CD4-positive, alpha-beta T cell treated with Interleukin-1 beta for 1 hour (primary cell): Measurements from ENCODE around the gene ATXN7L2.

Experiments
- DNase-seq, 2 donors: peaks; one replicate each; pipeline ENCODE4 v3.0.0-alpha.2; 2020 to 2022

ATXN7L2 gene

DNA sequence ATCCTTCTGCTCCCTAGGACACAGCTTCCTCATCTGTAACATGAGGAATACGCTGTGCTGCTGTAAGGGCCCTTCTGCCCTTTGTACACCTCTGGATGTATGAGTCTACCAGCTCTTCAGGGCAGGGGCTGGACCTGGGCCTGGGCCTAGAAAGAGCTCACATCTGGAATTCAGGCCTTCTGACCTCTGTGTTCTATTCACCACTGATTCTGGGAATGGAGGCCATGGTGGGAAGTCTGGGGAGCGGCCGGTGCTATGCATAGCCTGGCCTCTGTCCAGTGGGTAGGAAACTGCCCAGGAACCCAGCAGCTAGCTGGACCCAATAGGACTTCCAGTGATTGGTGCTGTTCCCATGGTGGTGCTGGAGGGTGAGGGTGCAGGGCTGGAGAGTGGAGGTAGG is 45.0 kb downstream of the ATXN7L2 start:
- DNase-seq, result no peak

DNA sequence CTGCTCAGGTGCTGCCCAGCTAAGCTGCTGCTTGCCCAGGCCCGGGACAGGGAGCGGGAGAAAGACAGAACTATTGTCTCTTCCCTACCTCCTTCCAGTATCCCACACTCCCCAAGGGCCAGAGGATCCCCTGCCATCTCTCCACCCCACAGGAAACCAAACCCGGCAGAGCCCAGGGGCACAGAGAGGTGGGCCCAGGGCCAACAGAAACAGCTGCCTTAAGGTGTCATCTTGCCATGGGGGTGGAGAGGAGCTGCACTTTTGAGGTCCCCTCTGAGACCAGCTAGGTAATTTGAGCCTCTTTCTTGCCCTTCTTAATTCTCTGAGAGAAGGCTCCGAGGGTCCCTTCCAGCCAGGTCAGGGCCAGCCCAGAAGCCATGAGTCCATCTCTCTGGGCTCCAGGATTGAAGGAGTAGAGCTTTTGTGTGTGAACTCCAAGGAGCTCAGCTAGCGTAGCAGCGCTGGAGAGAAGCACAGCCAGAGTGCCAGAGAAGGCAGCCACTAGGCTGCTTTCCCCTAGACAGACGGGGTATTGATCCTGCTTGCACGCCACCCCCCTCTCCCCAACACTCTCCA is 46.3 kb downstream of the ATXN7L2 start:
- no peak for DNase-seq

GRCh38 chr1:109530457-109531087 is 46.9 kb downstream of the ATXN7L2 start:
- DNase-seq, result no peak

DNA sequence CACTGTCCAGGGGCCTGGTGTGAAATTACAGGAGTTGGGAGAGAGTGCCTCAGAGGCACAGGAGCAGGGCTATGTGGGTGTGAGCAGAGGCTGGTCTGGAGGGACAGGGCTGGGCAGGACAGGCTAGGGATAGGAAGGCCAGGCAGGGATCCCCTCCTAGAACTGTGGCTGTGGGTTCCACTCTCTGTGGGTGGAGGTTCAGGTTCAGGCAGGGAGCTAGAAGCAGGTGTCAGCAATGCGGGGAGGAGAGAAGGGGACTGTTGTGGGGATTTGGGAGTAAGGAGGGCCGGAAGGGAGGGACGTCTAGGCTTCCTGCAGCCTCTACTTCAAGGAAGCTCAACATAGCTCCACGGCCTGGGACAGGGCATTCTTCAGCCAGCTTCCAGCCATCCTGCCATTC is 47.7 kb downstream of the ATXN7L2 start:
- no peak for DNase-seq

DNA sequence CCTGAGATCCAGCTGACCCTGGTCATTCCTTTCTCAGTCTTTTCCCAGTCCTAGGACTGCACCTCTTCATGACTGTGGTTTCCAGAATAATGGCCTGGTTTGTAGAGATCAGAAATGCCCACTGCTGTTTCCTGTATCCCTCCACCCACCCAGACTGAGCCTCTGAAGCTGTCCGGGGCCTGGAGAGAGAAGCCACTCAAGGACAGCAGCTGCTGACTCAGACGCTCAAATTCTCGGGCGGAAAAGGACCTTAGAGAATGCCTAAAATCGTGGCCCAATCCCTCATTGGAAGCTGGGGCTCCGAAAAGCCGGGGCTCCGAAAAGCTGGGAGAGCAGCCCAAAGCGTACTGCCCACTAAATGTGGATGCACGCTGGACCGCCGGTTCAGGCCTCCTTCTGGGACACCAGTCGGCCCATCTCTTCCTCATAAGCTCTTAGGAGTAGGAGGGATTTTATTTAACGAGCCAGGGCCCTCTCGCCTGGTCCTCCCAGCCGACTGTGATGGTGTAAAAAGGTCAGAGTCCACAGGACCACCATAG is 48.2 kb downstream of the ATXN7L2 start:
- no peak for DNase-seq

DNA sequence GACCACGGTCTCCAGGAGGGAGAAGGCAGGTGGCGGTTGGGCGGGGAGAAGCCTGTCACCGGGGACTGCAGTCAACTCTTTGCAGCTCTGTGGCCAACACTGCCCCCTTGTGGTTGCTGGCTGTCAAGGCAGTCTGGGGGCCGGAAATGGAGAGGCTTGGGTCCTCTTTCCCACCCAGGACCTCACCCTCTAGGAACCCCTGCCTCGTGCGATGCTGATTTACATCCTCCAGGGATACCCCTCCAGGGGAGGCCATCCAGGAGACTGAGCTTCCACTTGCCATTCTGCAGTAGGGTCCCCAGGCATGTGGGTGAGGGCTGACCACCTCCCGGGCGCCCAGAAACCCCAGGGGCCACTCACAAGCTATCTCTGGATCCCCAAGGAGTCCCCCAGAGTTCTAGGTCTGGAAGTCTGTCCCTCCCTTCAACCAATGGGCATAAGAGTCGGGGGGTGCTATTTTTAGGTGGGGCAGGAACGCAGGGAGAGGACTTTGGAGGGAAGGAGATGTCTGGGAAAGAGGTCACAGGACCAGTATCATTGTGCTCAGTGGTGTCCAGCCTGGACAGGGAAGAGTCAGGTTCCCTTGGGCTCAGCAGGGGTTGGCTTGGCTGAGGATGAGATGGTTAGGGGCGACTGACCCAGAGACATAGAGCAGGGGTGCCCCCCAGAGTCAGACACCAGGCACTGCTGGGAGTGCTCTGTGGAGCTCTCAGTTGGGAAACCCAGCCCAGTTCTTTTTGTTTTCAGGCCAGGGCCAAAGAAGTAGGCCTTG is 48.8 kb downstream of the ATXN7L2 start:
- DNase-seq, result peak; percentile 86 to 91

GRCh38 chr1:109534307-109534858 is 50.7 kb downstream of the ATXN7L2 start:
- no peak for DNase-seq

DNA sequence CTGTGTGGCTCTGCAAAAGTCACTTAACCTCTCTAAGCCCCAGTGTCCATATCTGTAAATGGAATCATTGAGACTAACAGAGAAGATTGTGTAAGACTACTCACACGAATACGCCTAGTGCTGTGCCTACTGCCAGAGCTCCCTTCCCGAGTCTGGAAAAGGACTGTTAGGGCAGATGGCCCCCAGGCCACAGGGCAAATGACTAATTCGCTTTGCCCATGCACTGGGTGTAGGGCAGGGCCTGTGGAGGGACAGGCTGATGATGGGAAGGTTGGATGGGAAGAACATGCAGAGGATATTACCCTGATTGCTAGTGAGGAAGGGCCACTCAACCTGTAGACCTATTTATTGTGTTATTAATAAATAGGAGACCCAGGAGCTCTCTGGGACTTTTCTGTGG is 51.8 kb downstream of the ATXN7L2 start:
- no peak for DNase-seq

DNA sequence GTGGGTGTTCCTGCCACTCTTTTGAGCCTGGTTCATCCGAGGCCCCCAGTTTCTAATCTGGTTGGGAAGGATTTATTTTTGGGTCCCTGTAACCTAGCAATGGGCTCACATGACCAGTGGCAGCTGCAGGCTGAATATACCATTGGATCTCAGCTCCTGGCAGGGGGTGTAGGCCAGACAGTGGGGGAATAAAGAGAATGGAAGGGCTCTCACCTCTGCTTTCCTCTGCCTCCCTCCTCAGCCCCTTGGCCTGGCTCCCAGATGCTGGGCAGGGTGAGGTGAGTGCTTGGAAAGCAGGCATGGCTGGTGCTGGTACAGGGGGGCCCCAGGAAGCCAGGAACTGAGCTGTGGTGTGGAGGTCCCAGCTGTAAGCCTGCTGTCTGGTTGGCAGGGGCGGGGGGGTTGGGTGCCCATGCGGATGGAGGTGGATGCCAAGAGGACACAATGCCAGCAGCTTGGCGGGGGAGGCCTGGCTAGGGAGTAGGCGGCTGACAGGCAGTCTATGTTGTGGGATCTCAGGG is 52.3 kb downstream of the ATXN7L2 start:
- DNase-seq, result no peak

- no peak for DNase-seq
These were observed 53.9 kb downstream of the ATXN7L2 start for GRCh38 chr1:109537450-109538178.

- no peak for DNase-seq
These were observed 55.3 kb downstream of the ATXN7L2 start for GRCh38 chr1:109538827-109539555.

GRCh38 chr1:109539676-109540075 is 56.0 kb downstream of the ATXN7L2 start, which contains the start of gene GPR61:
Gene GPR61 (plus strand): TSS chr1:109539872. CDS start chr1:109543023, 3,151 bp downstream.
- DNase-seq, result no peak

DNA sequence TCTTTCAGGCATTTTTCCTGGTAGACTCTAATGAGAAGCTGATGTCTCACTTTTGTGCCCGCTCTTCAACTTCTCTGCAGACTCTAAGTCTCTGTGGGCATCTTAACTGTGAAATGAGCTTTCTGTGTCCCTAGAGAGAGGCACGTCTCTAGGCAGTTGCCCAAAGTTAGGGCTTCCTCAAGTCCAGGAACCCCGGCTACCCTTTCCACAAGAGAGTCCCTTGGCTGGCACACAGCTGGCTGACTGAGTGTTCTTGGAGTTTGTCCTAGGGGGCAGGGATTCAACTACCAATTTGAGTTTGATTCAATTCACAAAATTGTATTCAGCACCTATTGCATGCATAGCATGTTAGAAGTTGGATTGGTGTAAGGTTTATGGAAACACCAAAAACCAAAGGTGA is 57.4 kb downstream of the ATXN7L2 start:
- no peak for DNase-seq
